Omental fat pad (tissue), 4 donors: ENCODE results near the gene ERBB4. TPM values are rescaled to one million over a fixed set of nuclear protein-coding genes. Genes with fewer than 3 reads are reported as not detected.

Experiments
- ATAC-seq: fragments of 150-250 bp; one replicate; pipeline ENCODE4 v1.9.1; 2016; ENCODE audit warnings: mild to moderate bottlenecking, moderate library complexity; ENCODE audit not compliant: low FRiP score
- DNase-seq: peaks from one replicate; pipeline ENCODE4 v3.0.0-alpha.2; 2019; ENCODE audit warnings: low spot score
- total RNA-seq, 4 donors: library from RNA; depleted of rRNA; stranded (reverse); fragments of >200 nt; gene quantifications; one replicate each; pipeline ENCODE4 v1.1.0, GENCODE V29; 2016
- TF ChIP-seq, protein P1 (sequence below), 3 donors: fragments of 450-650 bp; IDR thresholded peaks; one replicate each; pipeline ENCODE4 v1.5.1; 2016 to 2017; ENCODE audit warnings: antibody characterized with exemption in 3 of 3, mild to moderate bottlenecking in 3 of 3, moderate library complexity in 2 of 3

ERBB4 gene
- total RNA-seq, 4 donors from 2014 or later = 0.16 to 7.7 (median 2.1) TPM

GRCh38 chr2:212180408-212181083 lies 358.1 kb downstream of the ERBB4 start:
- ATAC-seq = no peak
- TF ChIP-seq, protein P1, sequence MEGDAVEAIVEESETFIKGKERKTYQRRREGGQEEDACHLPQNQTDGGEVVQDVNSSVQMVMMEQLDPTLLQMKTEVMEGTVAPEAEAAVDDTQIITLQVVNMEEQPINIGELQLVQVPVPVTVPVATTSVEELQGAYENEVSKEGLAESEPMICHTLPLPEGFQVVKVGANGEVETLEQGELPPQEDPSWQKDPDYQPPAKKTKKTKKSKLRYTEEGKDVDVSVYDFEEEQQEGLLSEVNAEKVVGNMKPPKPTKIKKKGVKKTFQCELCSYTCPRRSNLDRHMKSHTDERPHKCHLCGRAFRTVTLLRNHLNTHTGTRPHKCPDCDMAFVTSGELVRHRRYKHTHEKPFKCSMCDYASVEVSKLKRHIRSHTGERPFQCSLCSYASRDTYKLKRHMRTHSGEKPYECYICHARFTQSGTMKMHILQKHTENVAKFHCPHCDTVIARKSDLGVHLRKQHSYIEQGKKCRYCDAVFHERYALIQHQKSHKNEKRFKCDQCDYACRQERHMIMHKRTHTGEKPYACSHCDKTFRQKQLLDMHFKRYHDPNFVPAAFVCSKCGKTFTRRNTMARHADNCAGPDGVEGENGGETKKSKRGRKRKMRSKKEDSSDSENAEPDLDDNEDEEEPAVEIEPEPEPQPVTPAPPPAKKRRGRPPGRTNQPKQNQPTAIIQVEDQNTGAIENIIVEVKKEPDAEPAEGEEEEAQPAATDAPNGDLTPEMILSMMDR (IDR thresholded peaks at IDR 0.05) = no peak
- no peak for DNase-seq

DNA sequence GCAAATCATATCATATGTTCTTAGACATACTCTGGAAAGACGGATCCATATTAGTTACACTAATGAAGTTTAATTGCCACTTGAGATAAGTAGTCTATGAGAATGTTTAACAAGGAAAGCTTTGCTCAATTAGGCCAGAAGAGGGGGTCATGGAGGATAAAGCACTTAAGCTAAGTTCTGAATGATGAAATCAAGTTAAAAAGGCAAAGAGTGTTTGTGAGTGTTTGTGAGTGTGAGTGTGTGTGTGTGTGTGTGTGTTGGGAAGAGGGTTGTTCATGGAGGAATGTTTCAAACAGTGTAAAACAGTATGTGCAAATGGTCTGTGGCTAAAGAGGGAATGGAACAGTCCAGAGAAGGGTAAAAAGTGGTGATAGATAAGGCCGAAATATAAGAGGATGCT lies 360.9 kb downstream of the ERBB4 start:
- DNase-seq (no peak), ATAC-seq (no peak)
- TF ChIP-seq, protein P1 (IDR thresholded peaks at IDR 0.05) = no peak

DNA sequence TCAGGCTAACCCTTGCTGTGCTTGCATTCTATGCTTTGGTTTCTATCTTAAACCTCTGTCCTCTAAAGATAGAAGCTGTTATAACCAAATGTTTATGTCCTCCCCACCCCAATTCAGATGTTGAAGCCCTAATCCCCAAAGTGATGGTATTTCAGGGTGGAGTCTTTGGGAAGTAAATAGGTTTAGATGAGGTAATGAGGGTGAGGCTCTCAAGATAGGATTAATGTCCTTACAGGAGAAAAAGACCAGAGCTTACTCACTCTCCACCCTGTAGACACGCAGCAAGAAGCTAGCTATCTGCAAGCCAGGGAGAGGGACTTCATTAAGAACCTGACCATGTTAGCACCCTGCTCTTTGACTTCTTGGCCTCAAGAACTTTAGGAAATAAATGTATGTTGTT lies 362.5 kb downstream of the ERBB4 start:
- ATAC-seq = no peak
- TF ChIP-seq, protein P1 (IDR thresholded peaks at IDR 0.05) = no peak
- no peak for DNase-seq

- DNase-seq = no peak
- ATAC-seq = no peak
- TF ChIP-seq, protein P1 (IDR thresholded peaks at IDR 0.05) = no peak
Observed at GRCh38 chr2:212173756-212174510, 364.7 kb downstream of the ERBB4 start.

DNA sequence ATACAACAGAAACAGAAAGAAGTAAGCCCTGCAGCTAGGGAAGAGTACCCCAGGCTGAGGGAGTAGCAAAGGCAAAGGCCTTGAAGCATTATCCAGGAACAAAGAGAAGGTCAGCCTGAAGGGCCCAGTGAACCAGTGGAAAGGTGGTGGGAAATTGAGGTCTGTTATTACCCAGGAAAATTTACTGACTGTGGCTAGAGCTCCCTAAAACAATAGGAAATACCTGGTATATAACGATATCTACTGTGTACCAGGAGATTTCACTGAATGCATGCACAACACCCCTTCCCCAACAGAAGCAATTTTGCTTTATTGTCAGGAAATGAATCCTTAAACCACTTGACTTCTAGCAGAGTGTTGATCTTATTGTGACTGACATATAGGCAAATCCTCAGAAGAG lies 365.3 kb downstream of the ERBB4 start:
- ATAC-seq (no peak), DNase-seq (no peak)
- TF ChIP-seq, protein P1 (IDR thresholded peaks at IDR 0.05) = no peak

DNA sequence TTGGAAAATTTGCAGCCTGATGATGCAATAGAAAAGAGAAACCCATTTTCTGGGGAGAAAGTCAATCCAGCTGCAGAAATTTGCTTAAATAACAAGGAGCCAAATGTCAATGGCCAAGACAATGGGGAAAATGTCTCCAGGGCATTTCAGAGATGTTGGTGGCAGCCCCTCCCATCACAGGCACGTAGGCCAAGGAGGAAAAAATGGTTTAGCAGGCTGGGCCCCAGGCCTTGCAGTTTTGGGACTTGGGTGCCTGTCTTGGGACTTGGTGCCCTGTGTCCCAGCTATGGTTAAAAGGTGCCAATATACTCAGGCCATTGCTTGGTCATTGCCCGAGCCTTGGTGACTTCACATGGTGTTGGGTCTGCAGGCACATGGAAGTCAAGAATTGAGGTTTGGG lies 368.2 kb downstream of the ERBB4 start:
- ATAC-seq (no peak), DNase-seq (no peak)
- TF ChIP-seq, protein P1 (IDR thresholded peaks at IDR 0.05) = no peak

DNA sequence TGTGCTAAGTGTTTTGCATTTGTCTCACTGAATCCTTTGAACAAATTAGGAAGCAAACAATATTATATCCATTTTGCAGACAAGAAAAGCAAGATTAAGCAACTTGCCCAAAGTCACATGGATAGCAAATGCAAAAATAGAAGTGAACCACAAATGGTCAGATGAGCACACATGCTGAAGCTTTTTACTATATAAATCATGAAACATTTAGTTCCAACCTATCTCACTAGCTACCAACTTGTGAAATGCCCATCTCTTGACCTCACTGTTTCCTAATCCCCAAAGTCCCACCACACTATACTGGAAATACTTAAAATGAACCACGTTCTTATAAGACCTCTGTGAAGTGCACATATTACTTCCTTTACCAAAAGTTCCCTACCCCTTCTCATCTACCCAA lies 380.5 kb downstream of the ERBB4 start:
- ATAC-seq = no peak
- DNase-seq = no peak
- TF ChIP-seq, protein P1 (IDR thresholded peaks at IDR 0.05) = no peak
